Activated CD4-positive, CD25-positive, alpha-beta regulatory T cell treated with anti-CD3 and anti-CD28 coated beads, Interleukin-2, amount 50 U/mL, for 16 hours (primary cell): ENCODE measurements around the gene AFP.
"Not testable (repeated sequence)": the region's sequence is repeated elsewhere in the genome, so short reads cannot be mapped to it uniquely, and the experiment has no call there.

Source experiments
- DNase-seq: peaks from one replicate; pipeline ENCODE4 v3.0.0-alpha.2; 2020; ENCODE audit warnings: low read depth, low spot score

AFP gene

GRCh38 chr4:73435984-73436383 lies at the start of gene AFP:
TSS of gene AFP (plus strand) at chr4:73436221. CDS start at chr4:73436263, 42 bp downstream.
- DNase-seq: no peak

DNA sequence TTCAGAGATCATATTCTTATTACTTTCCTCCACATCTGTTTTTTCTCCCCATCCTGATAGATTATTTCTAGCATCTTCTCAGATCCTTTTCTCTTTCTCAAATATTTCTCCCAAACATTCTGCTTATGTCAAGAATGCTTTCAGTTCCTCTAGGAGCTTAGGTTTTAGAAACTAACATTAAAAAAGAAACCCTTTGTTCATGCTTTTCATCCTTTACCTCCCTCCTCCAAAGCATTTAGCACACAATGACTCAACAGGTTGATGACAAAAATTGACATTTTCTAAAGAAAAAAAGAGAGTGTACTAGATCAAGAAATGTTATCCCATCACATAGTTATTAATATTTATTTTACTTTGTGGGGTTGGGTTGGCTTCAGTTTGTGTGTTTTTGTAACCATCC lies 48.5 kb upstream of the AFP start:
- no peak for DNase-seq

GRCh38 chr4:73388887-73389286 lies 47.1 kb upstream of the AFP start:
- no peak for DNase-seq

DNA sequence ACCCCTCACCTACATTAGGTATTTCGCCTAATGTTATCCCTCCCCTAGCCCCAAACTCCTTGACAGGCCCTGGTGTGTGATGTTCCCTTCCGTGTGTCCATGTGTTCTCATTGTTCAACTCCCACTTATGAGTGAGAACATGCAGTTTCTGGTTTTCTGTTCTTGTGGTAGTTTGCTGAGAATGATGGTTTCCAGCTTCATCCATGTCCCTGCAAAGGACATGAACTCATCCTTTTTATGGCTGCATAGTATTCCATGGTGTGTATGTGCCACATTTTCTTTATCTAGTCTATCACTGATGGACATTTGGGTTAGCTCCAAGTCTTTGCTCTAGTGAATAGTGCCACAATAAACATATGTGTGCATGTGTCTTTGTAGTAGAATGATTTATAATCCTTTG lies 46.4 kb upstream of the AFP start:
- not testable (repeated sequence) for DNase-seq

DNA sequence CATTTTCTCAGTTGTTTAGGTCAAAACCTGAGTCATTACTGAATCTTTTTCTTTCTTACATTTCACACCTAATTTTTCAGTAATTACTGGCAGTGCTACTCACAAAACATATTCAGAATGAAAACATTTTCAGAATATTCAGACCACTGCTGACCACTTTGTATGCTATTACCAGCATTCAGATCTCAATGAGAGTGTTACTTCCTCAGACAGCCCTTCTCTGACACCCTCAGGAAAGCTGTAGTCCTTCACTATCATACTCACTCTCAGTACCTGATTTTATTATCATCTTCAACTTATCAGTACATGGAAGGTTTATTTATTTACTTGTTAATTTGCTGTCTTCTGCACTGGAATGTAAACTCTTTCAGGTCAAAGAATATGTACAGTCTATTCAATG lies 44.2 kb upstream of the AFP start:
- no peak for DNase-seq

GRCh38 chr4:73392936-73393335 lies 43.1 kb upstream of the AFP start:
- DNase-seq: no peak

GRCh38 chr4:73396304-73396703 lies 39.7 kb upstream of the AFP start:
- DNase-seq: no peak

GRCh38 chr4:73396993-73397972 lies 38.7 kb upstream of the AFP start:
- no peak for DNase-seq

DNA sequence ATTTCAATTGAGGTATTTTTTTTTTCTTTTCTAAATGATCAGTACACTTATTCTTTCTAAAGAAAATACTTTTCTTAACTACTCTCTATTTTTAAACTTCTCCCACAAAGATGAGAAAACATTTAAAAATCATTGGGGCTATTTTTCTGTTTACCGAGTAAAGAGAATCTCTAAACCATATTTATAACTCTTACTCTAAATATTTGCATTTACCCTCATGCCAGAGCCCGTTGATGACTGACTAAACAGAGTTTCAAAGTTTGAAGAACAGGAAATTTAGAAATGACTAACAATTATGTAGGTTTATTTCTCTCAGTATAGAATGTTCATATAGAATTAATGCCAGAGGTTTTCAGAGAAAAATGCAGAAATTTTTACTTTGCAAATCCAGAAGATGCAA lies 34.6 kb upstream of the AFP start:
- DNase-seq: no peak

DNA sequence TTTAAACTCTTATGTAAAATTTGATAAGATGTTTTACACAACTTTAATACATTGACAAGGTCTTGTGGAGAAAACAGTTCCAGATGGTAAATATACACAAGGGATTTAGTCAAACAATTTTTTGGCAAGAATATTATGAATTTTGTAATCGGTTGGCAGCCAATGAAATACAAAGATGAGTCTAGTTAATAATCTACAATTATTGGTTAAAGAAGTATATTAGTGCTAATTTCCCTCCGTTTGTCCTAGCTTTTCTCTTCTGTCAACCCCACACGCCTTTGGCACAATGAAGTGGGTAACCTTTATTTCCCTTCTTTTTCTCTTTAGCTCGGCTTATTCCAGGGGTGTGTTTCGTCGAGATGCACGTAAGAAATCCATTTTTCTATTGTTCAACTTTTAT lies 32.0 kb upstream of the AFP start, which contains the start of gene ALB:
ALB (plus strand) TSS at position 246 of the 400 bp plus-strand sequence; CDS start at position 287, 41 bp downstream.
- no peak for DNase-seq

DNA sequence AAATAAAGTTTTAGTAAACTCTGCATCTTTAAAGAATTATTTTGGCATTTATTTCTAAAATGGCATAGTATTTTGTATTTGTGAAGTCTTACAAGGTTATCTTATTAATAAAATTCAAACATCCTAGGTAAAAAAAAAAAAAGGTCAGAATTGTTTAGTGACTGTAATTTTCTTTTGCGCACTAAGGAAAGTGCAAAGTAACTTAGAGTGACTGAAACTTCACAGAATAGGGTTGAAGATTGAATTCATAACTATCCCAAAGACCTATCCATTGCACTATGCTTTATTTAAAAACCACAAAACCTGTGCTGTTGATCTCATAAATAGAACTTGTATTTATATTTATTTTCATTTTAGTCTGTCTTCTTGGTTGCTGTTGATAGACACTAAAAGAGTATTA lies 31.6 kb upstream of the AFP start:
- DNase-seq: no peak

DNA sequence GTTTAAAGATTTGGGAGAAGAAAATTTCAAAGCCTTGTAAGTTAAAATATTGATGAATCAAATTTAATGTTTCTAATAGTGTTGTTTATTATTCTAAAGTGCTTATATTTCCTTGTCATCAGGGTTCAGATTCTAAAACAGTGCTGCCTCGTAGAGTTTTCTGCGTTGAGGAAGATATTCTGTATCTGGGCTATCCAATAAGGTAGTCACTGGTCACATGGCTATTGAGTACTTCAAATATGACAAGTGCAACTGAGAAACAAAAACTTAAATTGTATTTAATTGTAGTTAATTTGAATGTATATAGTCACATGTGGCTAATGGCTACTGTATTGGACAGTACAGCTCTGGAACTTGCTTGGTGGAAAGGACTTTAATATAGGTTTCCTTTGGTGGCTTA lies 30.9 kb upstream of the AFP start:
- DNase-seq: no peak

DNA sequence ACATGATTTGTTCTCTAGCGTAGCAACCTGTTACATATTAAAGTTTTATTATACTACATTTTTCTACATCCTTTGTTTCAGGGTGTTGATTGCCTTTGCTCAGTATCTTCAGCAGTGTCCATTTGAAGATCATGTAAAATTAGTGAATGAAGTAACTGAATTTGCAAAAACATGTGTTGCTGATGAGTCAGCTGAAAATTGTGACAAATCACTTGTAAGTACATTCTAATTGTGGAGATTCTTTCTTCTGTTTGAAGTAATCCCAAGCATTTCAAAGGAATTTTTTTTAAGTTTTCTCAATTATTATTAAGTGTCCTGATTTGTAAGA lies 29.5 kb upstream of the AFP start:
- no peak for DNase-seq

GRCh38 chr4:73407227-73407673 lies 28.8 kb upstream of the AFP start:
- no peak for DNase-seq

DNA sequence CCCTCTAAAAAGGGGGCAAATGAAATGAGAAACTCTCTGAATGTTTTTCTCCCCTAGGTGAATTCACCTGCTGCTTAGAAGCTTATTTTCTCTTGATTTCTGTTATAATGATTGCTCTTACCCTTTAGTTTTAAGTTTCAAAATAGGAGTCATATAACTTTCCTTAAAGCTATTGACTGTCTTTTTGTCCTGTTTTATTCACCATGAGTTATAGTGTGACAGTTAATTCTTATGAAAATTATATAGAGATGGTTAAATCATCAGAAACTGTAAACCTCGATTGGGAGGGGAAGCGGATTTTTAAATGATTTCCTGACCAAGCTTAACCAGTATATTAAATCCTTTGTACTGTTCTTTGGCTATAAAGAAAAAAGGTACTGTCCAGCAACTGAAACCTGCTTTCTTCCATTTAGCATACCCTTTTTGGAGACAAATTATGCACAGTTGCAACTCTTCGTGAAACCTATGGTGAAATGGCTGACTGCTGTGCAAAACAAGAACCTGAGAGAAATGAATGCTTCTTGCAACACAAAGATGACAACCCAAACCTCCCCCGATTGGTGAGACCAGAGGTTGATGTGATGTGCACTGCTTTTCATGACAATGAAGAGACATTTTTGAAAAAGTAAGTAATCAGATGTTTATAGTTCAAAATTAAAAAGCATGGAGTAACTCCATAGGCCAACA lies 27.7 kb upstream of the AFP start:
- DNase-seq: no peak

DNA sequence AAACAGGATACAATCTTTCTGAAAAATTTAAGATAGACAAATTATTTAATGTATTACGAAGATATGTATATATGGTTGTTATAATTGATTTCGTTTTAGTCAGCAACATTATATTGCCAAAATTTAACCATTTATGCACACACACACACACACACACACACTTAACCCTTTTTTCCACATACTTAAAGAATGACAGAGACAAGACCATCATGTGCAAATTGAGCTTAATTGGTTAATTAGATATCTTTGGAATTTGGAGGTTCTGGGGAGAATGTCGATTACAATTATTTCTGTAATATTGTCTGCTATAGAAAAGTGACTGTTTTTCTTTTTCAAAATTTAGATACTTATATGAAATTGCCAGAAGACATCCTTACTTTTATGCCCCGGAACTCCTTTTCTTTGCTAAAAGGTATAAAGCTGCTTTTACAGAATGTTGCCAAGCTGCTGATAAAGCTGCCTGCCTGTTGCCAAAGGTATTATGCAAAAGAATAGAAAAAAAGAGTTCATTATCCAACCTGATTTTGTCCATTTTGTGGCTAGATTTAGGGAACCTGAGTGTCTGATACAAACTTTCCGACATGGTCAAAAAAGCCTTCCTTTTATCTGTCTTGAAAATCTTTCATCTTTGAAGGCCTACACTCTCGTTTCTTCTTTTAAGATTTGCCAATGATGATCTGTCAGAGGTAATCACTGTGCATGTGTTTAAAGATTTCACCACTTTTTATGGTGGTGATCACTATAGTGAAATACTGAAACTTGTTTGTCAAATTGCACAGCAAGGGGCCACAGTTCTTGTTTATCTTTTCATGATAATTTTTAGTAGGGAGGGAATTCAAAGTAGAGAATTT lies 26.8 kb upstream of the AFP start:
- DNase-seq: no peak

- DNase-seq: no peak
Observed at GRCh38 chr4:73409978-73410548, 26.0 kb upstream of the AFP start.

GRCh38 chr4:73410916-73411730 lies 24.9 kb upstream of the AFP start:
- DNase-seq: no peak

GRCh38 chr4:73411731-73412414 lies 24.1 kb upstream of the AFP start:
- DNase-seq: no peak

DNA sequence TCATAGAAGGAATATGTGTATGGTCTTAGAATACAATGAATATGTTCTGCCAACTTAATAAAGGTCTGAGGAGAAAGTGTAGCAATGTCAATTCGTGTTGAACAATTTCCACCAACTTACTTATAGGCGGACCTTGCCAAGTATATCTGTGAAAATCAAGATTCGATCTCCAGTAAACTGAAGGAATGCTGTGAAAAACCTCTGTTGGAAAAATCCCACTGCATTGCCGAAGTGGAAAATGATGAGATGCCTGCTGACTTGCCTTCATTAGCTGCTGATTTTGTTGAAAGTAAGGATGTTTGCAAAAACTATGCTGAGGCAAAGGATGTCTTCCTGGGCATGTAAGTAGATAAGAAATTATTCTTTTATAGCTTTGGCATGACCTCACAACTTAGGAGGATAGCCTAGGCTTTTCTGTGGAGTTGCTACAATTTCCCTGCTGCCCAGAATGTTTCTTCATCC lies 22.7 kb upstream of the AFP start:
- no peak for DNase-seq
